PFSK-1 (cell line): ENCODE measurements around the gene PRRG4.

Source experiments
- POLR2AphosphoS5 ChIP-seq: IDR thresholded peaks from 2 replicates; pipeline ENCODE4 v1.6.1; 2012; ENCODE audit warnings: low read depth, mild to moderate bottlenecking, control low read depth, low read length, moderate library complexity
- REST ChIP-seq, 2 experiments: IDR thresholded peaks; 2 replicates each; pipeline versions ENCODE4 v1.6.1 to v1.8.0; 2011 to 2012; ENCODE audit warnings: low read depth in 2 of 2, low read length in 2 of 2, control low read depth in 1 of 2, inconsistent platforms in 1 of 2, mild to moderate bottlenecking in 1 of 2, moderate library complexity in 1 of 2; ENCODE audit not compliant: insufficient read depth in 1 of 2
- SIN3A ChIP-seq: IDR thresholded peaks from 2 replicates; pipeline ENCODE4 v1.6.1; 2012; ENCODE audit warnings: mild to moderate bottlenecking, low read length, moderate library complexity, borderline replicate concordance; ENCODE audit not compliant: insufficient read depth
- TAF1 ChIP-seq: IDR thresholded peaks from 2 replicates; pipeline ENCODE4 v1.6.1; 2012; ENCODE audit warnings: low read length, control low read depth, borderline replicate concordance; ENCODE audit not compliant: insufficient read depth

- TF ChIP-seq REST (IDR thresholded peaks at IDR 0.05; ENCODE audit: insufficient read depth in 1 of 2, low read depth in 2 of 2, low read length in 2 of 2): no peak
- TF ChIP-seq POLR2AphosphoS5: no peak
- TF ChIP-seq SIN3A: no peak
- TF ChIP-seq TAF1: no peak
These were observed 44.5 kb upstream of the PRRG4 start for GRCh38 chr11:32785262-32785661.
